GM21526 (cell line): Measurements from ENCODE around the gene VAMP8.
"Not testable (repeated sequence)": the region's sequence is repeated elsewhere in the genome, so short reads cannot be mapped to it uniquely, and the experiment has no call there.

Experiments
- ATAC-seq: cut with Tn5 transposase; IDR thresholded peaks from one replicate; pipeline ENCODE4 v1.9.1; 2021; ENCODE audit warnings: moderate library complexity; ENCODE audit not compliant: unreplicated experiment, low FRiP score

Gene VAMP8

GRCh38 chr2:85613717-85614515 is 36.5 kb downstream of the VAMP8 start:
- no peak for ATAC-seq

GRCh38 chr2:85614757-85615156 is 37.4 kb downstream of the VAMP8 start:
- not testable (repeated sequence) for ATAC-seq

GRCh38 chr2:85615413-85615728 is 38.0 kb downstream of the VAMP8 start:
- no peak for ATAC-seq

GRCh38 chr2:85617723-85618122 is 40.3 kb downstream of the VAMP8 start:
- ATAC-seq: not testable (repeated sequence)

- ATAC-seq: no peak
Observed at GRCh38 chr2:85619617-85620016, 42.2 kb downstream of the VAMP8 start.

GRCh38 chr2:85621338-85621737 is 44.0 kb downstream of the VAMP8 start:
- ATAC-seq: no peak

GRCh38 chr2:85623991-85624390 is 46.6 kb downstream of the VAMP8 start:
- ATAC-seq: no peak

GRCh38 chr2:85628658-85629057 is 51.3 kb downstream of the VAMP8 start:
- ATAC-seq: no peak

- no peak for ATAC-seq
Observed at GRCh38 chr2:85631316-85631715, 53.9 kb downstream of the VAMP8 start.
